ENCODE data around the gene PRTFDC1. TPM values are rescaled to one million over a fixed set of nuclear protein-coding genes. Genes with fewer than 3 reads are reported as not detected.

The PRTFDC1 gene
- total RNA-seq, 1 experiment from 2014 or later: not detected

GRCh38 chr10:24983946-24984345 lies 31.5 kb upstream of the PRTFDC1 start:
- Histone ChIP-seq H3K9ac (ENCODE audit: low read length) (no peak overlapping the region), H3K36me3 (ENCODE audit: control insufficient read depth in 1 of 2, insufficient read depth in 2 of 2, low read length in 2 of 2) (no peaks in the 10 kb centered on the region), H3K27ac (ENCODE audit: low read depth, low read length) (no peak overlapping the region), H2AFZ (ENCODE audit: low read depth, low read length, poor library complexity, severe bottlenecking) (no peak overlapping the region), H3K4me1 (ENCODE audit: control insufficient read depth in 1 of 2, insufficient read depth in 2 of 2, low read length in 2 of 2) (no peaks in the 10 kb centered on the region), H3K4me2 (ENCODE audit: low read length) (no peak overlapping the region), H3K9me3 (ENCODE audit: control insufficient read depth in 1 of 2, insufficient read depth in 1 of 2, low read depth in 1 of 2, low read length in 2 of 2) (no peaks in the 10 kb centered on the region), H3K79me2 (ENCODE audit: insufficient read depth, low read length) (no peaks in the 10 kb centered on the region), H3K9me2 (ENCODE audit: insufficient read depth) (no peaks in the 10 kb centered on the region), H4K20me1 (ENCODE audit: insufficient read depth) (no peaks in the 10 kb centered on the region), H3K4me3 (replicated peaks in 1 of 2; ENCODE audit: low read depth in 1 of 2, low read length in 2 of 2) (no peak overlapping the region), H3K27me3 (ENCODE audit: insufficient read depth, low read length) (no peaks in the 10 kb centered on the region)
- TF ChIP-seq SP1 (IDR thresholded peaks at IDR 0.05; ENCODE audit: low read depth) (no peak), MAX (IDR thresholded peaks at IDR 0.05) (no peak), SRF (IDR thresholded peaks at IDR 0.05; ENCODE audit: low read depth) (no peak), EZH2phosphoT487 (IDR thresholded peaks at IDR 0.05; ENCODE audit: borderline replicate concordance) (no peak), POLR2AphosphoS5 (IDR thresholded peaks at IDR 0.05; ENCODE audit: low read depth, low read length) (no peak), FOSL1 (IDR thresholded peaks at IDR 0.05; ENCODE audit: low read depth) (no peak), REST (IDR thresholded peaks at IDR 0.05; ENCODE audit: low read depth) (no peak), JUND (IDR thresholded peaks at IDR 0.05) (no peak), EZH2 (IDR thresholded peaks at IDR 0.05) (no peak), CEBPB (IDR thresholded peaks at IDR 0.05; ENCODE audit: low read depth) (no peak)
- BruUV-seq (replicated peaks): no TSS peak
- ChIA-PET CTCF (interaction anchor here (0.8 kb wide), 1 partner anchor 341 kb away, joined by 3 read pairs; no protein-coding TSS in a partner anchor), POLR2A (no interaction called here), RAD21 (ENCODE audit: low non-redundant PET in 1 of 2, low total read pairs in 2 of 2, uncharacterized antibody in 2 of 2, unreplicated experiment in 2 of 2) (no interaction called here)
- intact Hi-C loops (cut with micrococcal nuclease): no loop called here
- DNase-seq (ENCODE audit: low read depth, low spot score): no peak
- ATAC-seq: no peak

Data from HCT116 (cell line).